ENCODE measurements around the gene MED10.

Gene MED10

GRCh38 chr5:6418679-6419276, 40.4 kb upstream of the MED10 start:
- no peak for TF ChIP-seq CTCF (IDR thresholded peaks at IDR 0.05; ENCODE audit: low read depth, low read length)
- no peak for DNase-seq (ENCODE audit: low read depth in 2 of 2)
- no peak overlapping the region for H3K4me3 ChIP-seq (replicated peaks in 1 of 2; ENCODE audit: low read depth in 2 of 2, low read length in 2 of 2)

GRCh38 chr5:6417657-6418056, 39.3 kb upstream of the MED10 start:
- H3K4me3 ChIP-seq (replicated peaks in 1 of 2; ENCODE audit: low read depth in 2 of 2, low read length in 2 of 2) = no peak overlapping the region
- no peak for TF ChIP-seq CTCF (IDR thresholded peaks at IDR 0.05; ENCODE audit: low read depth, low read length)
- DNase-seq (ENCODE audit: low read depth in 2 of 2) = no peak

- no peak for DNase-seq (ENCODE audit: low read depth in 2 of 2)
- H3K4me3 ChIP-seq (replicated peaks in 1 of 2; ENCODE audit: low read depth in 2 of 2, low read length in 2 of 2) = no peak overlapping the region
- no peak for TF ChIP-seq CTCF (IDR thresholded peaks at IDR 0.05; ENCODE audit: low read depth, low read length)
Observed at GRCh38 chr5:6412811-6413210, 34.5 kb upstream of the MED10 start.

- DNase-seq (ENCODE audit: low read depth in 2 of 2) = no peak
- TF ChIP-seq CTCF (IDR thresholded peaks at IDR 0.05; ENCODE audit: low read depth, low read length) = no peak
- no peak overlapping the region for H3K4me3 ChIP-seq (replicated peaks in 1 of 2; ENCODE audit: low read depth in 2 of 2, low read length in 2 of 2)
Observed at GRCh38 chr5:6411141-6411540, 32.8 kb upstream of the MED10 start.

- H3K4me3 ChIP-seq (replicated peaks in 1 of 2; ENCODE audit: low read depth in 2 of 2, low read length in 2 of 2) = no peak overlapping the region
- DNase-seq (ENCODE audit: low read depth in 2 of 2) = no peak
- TF ChIP-seq CTCF (IDR thresholded peaks at IDR 0.05; ENCODE audit: low read depth, low read length) = no peak
Observed at GRCh38 chr5:6410421-6410820, 32.1 kb upstream of the MED10 start.

GRCh38 chr5:6408627-6409446, 30.5 kb upstream of the MED10 start:
- DNase-seq (ENCODE audit: low read depth in 2 of 2) = peak; percentile 5 to 50
- TF ChIP-seq CTCF (IDR thresholded peaks at IDR 0.05; ENCODE audit: low read depth, low read length) = no peak
- no peak overlapping the region for H3K4me3 ChIP-seq (replicated peaks in 1 of 2; ENCODE audit: low read depth in 2 of 2, low read length in 2 of 2)
